Omental fat pad (tissue), 4 donors: ENCODE measurements around the gene CUL7. TPM values are rescaled to one million over a fixed set of nuclear protein-coding genes. Genes with fewer than 3 reads are reported as not detected.
"Not testable (repeated sequence)": the region's sequence is repeated elsewhere in the genome, so short reads cannot be mapped to it uniquely, and the experiment has no call there.

ENCODE experiments used
- ATAC-seq: fragments of 150-250 bp; one replicate; pipeline ENCODE4 v1.9.1; 2016; ENCODE audit warnings: mild to moderate bottlenecking, moderate library complexity; ENCODE audit not compliant: low FRiP score
- DNase-seq: peaks from one replicate; pipeline ENCODE4 v3.0.0-alpha.2; 2019; ENCODE audit warnings: low spot score
- total RNA-seq, 4 donors: library from RNA; depleted of rRNA; stranded (reverse); fragments of >200 nt; gene quantifications; one replicate each; pipeline ENCODE4 v1.1.0, GENCODE V29; 2016
- TF ChIP-seq, protein P1 (sequence below), 3 donors: fragments of 450-650 bp; IDR thresholded peaks; one replicate each; pipeline ENCODE4 v1.5.1; 2016 to 2017; ENCODE audit warnings: antibody characterized with exemption in 3 of 3, mild to moderate bottlenecking in 3 of 3, moderate library complexity in 2 of 3

Gene CUL7
- total RNA-seq, 4 donors from 2014 or later: 10.1 to 17.3 (median 14.3) TPM

DNA sequence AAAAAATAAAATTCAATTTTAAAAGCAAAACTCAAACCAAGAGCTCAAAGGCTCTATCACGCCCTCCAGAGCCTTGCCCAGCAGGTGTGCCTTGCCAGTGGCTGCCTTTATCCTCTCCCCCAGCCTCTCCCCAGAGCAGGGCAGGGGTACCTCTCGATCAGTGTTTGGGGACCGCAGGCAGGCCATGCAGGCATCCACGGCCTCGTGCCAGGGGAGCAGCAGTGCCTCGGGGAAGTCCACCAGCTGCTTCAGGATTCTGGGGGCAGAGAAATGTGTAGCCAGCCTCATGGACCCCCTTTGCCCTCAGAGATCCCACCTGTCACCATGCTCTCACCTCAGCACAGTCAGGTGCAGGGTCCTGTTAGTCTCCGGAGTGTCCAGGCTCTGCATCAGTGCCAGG lies 5.7 kb downstream of the CUL7 start:
- TF ChIP-seq, protein P1, sequence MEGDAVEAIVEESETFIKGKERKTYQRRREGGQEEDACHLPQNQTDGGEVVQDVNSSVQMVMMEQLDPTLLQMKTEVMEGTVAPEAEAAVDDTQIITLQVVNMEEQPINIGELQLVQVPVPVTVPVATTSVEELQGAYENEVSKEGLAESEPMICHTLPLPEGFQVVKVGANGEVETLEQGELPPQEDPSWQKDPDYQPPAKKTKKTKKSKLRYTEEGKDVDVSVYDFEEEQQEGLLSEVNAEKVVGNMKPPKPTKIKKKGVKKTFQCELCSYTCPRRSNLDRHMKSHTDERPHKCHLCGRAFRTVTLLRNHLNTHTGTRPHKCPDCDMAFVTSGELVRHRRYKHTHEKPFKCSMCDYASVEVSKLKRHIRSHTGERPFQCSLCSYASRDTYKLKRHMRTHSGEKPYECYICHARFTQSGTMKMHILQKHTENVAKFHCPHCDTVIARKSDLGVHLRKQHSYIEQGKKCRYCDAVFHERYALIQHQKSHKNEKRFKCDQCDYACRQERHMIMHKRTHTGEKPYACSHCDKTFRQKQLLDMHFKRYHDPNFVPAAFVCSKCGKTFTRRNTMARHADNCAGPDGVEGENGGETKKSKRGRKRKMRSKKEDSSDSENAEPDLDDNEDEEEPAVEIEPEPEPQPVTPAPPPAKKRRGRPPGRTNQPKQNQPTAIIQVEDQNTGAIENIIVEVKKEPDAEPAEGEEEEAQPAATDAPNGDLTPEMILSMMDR (IDR thresholded peaks at IDR 0.05): no peak
- no peak for DNase-seq

DNA sequence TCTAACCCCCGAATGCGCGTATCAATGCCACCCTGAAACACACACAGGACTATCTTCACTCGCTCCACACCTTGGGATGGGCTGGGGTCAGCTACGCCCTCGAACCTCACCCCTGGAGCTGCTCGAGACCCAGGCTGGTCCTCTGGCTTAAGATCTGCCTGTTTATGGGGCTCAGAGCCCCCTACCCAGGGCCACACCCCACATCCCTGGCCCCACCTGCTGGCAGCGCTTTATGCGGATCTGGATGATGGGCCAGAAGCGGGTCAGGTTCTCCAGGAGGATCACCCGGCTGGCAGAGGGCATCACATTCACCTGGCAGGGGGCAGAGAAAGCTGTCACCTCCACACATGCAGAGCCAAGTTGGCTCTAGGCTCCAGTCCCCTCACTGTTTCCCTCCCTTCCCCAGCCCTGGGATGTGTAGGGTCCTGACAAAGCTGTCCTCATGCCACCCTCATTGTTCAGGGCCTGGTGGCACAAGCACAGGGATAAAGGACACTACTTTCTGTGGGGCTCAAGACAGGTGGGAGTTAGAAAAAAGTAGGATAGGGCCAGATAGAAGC lies 8.2 kb downstream of the CUL7 start:
- TF ChIP-seq, protein P1 (IDR thresholded peaks at IDR 0.05): no peak
- ATAC-seq (no peak), DNase-seq (no peak)

More for the DNA sequence above, 5.7 kb downstream of the CUL7 start:
- ATAC-seq: no peak

DNA sequence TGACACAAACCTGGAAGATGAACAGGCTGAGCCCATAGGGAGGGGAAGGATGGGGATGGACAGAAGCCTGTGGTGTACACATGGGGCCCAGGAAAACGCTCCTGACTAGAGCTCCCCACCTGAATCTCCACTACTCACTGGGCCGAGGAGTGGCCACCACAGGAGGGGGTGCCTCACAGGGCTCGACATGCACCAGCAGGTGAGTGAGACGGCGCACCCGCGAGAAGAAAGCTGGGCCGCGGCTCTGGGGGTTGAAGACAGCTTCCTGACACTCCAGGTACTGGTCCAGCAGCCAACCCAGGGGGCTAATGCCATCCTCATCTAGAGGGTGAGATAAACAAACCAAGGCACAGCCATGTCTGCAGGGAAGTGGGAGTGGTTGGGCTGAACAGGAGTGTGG lies 10.3 kb downstream of the CUL7 start:
- no peak for DNase-seq
- ATAC-seq: no peak
- TF ChIP-seq, protein P1 (IDR thresholded peaks at IDR 0.05): no peak

DNA sequence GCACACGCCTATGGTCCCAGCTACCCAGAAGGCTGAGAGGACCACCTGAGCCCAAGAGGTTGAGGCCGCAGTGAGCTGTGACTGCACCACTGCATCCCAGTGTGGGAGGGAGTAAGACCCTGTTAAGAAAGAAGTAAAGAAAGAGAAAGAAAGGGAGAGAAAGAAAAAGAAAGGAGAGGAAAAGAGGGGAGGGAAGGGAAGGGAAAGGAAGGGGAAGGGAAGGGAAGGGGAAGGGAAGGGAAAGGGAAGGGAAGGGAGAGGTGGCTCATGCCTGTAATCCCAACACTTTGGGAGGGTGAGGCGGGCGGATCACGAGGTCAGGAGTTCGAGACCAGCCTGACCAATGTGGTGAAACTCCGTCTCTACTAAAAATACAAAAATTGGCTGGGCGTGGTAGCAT lies 12.2 kb downstream of the CUL7 start:
- ATAC-seq, DNase-seq: not testable (repeated sequence)

DNA sequence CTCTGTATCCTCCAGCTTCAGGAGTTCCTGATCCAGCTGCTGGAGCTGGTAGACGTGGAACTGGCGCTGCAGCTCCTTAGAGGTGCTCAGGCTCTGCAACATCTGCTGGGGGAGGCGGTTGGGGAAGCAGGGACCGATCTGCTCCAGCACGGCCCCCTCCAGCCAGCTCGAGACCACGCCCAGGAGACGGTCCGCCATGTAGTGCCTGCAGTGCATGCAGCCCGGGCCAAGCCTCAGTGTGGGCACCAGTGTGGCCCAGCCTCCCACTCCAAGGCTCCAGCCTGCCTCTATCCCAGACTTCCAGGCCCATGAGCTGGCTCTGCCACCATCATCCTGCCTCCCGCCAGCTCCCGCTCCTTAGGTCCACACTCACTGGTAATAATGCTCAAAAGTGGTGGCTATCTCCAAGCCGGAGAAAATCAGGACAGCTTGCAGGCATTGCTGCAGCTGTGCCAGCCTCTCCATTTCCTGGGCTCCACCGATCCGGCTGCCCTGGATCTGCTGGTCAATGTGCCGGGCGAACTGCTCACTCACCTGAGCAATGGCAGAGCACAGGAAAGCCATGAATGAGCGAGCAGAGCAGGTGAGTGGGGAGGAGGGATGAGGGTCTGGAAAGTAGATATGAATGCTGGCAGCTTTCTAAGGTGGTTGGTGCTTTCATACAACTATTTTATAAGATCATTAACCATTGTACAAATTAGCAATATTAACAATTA lies 13.0 kb downstream of the CUL7 start:
- ATAC-seq (no peak), DNase-seq (no peak)
- TF ChIP-seq, protein P1 (IDR thresholded peaks at IDR 0.05): no peak

DNA sequence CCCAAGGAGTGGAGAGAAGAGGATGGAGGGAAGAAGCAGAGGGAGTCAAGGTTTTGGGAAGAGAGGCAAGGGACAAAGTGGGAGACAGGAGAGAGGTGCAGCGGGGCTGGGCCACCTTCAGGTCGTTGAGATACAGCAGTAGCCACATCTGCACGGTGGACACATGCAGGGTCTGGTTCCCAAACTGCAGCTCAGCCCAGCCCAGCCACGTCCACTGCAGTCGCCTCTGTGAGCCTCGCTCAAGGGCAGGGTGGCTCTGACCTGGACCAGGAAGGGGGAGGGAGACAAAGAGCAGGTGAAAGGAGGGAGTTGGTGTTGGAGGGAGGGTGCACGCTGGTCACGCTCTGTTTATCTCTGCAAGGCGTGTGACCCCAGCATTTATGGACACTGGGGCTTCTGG lies 14.9 kb downstream of the CUL7 start:
- DNase-seq (no peak), ATAC-seq (no peak)
- TF ChIP-seq, protein P1 (IDR thresholded peaks at IDR 0.05): no peak

DNA sequence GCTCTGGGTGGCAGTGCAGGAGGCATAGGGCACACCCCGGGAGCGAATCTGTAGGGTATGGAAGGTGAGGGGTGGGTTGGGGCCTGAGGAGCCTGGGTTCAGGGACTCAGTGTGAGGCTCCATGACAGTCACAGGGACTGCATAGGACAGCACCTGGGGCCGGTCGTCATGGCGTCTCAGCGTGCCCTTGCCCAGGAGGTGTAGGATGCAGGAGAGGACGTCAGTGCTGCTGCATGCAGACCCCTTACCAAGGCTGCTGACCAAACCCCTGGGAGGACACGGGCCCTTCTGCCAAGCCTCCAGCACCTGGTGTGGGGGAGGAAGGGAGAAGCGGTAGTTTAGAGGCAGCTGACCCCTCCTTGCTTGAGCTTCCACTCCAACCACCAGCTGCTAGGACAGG lies 15.9 kb downstream of the CUL7 start:
- no peak for DNase-seq
- TF ChIP-seq, protein P1 (IDR thresholded peaks at IDR 0.05): no peak
- ATAC-seq: no peak
